ENCODE results near the gene CLDN22.

DNA sequence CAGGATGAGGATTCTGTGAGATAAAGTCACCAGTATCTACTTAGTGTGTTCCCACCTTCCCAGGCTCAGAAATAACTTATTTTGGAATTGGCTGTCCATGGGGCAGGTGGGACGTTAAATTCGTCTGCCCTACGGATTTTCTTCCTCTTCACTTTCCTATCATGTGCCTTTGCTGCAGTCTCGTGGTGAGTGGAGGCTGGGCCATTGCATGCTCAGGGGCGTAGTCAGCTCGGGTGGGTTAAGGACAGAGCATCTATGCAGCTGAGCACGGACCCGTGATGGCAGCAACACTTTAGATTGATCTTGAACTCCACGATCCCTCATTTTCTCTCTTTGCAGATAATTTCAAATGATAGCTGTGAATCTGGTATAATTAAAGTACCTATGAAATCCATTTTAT, 51.5 kb downstream of the CLDN22 start:
- no peak for TF ChIP-seq SIN3A (conservative IDR thresholded peaks at IDR 0.05 in 1 of 2, IDR thresholded peaks at IDR 0.05 in 1 of 2; ENCODE audit: low read depth in 1 of 2, low read length in 2 of 2)
- no peak for TF ChIP-seq CTCF (IDR thresholded peaks at IDR 0.05; ENCODE audit: control extremely low read depth in 1 of 3, insufficient read depth in 1 of 3, low read depth in 1 of 3, low read length in 3 of 3)
- no peak for TF ChIP-seq POLR2A (IDR thresholded peaks at IDR 0.05; ENCODE audit: control extremely low read depth in 1 of 2, low read depth in 2 of 2, low read length in 2 of 2)
- TF ChIP-seq EP300 (IDR thresholded peaks at IDR 0.05; ENCODE audit: borderline replicate concordance in 1 of 2, low read depth in 2 of 2, low read length in 2 of 2), result no peak
- no peak for TF ChIP-seq NRF1 (IDR thresholded peaks at IDR 0.05; ENCODE audit: low read depth, low read length)
- TF ChIP-seq, protein P1, sequence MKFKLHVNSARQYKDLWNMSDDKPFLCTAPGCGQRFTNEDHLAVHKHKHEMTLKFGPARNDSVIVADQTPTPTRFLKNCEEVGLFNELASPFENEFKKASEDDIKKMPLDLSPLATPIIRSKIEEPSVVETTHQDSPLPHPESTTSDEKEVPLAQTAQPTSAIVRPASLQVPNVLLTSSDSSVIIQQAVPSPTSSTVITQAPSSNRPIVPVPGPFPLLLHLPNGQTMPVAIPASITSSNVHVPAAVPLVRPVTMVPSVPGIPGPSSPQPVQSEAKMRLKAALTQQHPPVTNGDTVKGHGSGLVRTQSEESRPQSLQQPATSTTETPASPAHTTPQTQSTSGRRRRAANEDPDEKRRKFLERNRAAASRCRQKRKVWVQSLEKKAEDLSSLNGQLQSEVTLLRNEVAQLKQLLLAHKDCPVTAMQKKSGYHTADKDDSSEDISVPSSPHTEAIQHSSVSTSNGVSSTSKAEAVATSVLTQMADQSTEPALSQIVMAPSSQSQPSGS (IDR thresholded peaks at IDR 0.05; ENCODE audit: low read length), result no peak

Measured in H1 (cell line).